WTC11 (cell line): ENCODE data around the gene MAFB.

Experiments
- CTCF ChIP-seq: fragments of 200-600 bp; IDR thresholded peaks from 2 replicates; pipeline ENCODE4 v1.8.0; 2022; ENCODE audit warnings: antibody characterized with exemption
- FOXK1 ChIP-seq: sonication (generic); formaldehyde crosslinking; IDR thresholded peaks from 2 replicates; pipeline ENCODE4 v1.8.0; 2022; ENCODE audit warnings: mild to moderate bottlenecking, moderate library complexity, missing genetic modification reagents
- JUN ChIP-seq: sonication (generic); formaldehyde crosslinking; IDR thresholded peaks from 2 replicates; pipeline ENCODE4 v1.8.0; 2023; ENCODE audit warnings: mild to moderate bottlenecking, missing genetic modification reagents
- MAX ChIP-seq: sonication (generic); formaldehyde crosslinking; IDR thresholded peaks from 2 replicates; pipeline ENCODE4 v1.8.0; 2022; ENCODE audit warnings: mild to moderate bottlenecking, missing genetic modification reagents
- NR3C1 ChIP-seq: sonication (generic); formaldehyde crosslinking; conservative IDR thresholded peaks from 2 replicates; pipeline ENCODE4 v1.8.1; 2023; ENCODE audit warnings: low read depth, mild to moderate bottlenecking, missing genetic modification reagents
- RORB ChIP-seq: fragments of 250-450 bp; sonication (Bioruptor Pico); IDR thresholded peaks from 2 replicates; pipeline ENCODE4 v1.9.0; 2021; ENCODE audit warnings: mild to moderate bottlenecking
- USF2 ChIP-seq: sonication (generic); formaldehyde crosslinking; IDR thresholded peaks from 2 replicates; pipeline ENCODE4 v1.8.1; 2023; ENCODE audit warnings: mild to moderate bottlenecking, missing genetic modification reagents, moderate library complexity
- ZNF671 ChIP-seq: fragments of 250-450 bp; sonication (Bioruptor Pico); IDR thresholded peaks from 2 replicates; pipeline ENCODE4 v1.8.0; 2021; ENCODE audit warnings: mild to moderate bottlenecking

- no peak for TF ChIP-seq CTCF
- TF ChIP-seq FOXK1: no peak
- TF ChIP-seq NR3C1 (CRISPR knock-in tag): no peak
- no peak for TF ChIP-seq USF2 (CRISPR knock-in tag)
- no peak for TF ChIP-seq JUN (CRISPR knock-in tag)
- TF ChIP-seq ZNF671: no peak
- no peak for TF ChIP-seq RORB (CRISPR knock-in tag)
- TF ChIP-seq MAX (CRISPR knock-in tag): no peak
Measured at GRCh38 chr20:40690836-40691565, 2.0 kb upstream of the MAFB start.
